ENCODE measurements around the gene NMUR1.
A peak's percentile ranks its signal among the peaks of the same experiment; 100 is the strongest.

Gene NMUR1

GRCh38 chr2:231489990-231490389 lies 40.3 kb downstream of the NMUR1 start:
- no peak for DNase-seq (ENCODE audit: low spot score)
- FAIRE-seq = no peak

GRCh38 chr2:231488331-231488730 lies 41.9 kb downstream of the NMUR1 start:
- DNase-seq (ENCODE audit: low spot score) (no peak), FAIRE-seq (no peak)

GRCh38 chr2:231486851-231487596 lies 43.2 kb downstream of the NMUR1 start:
- FAIRE-seq = no peak
- DNase-seq (ENCODE audit: low spot score) = no peak

GRCh38 chr2:231483398-231484329 lies 46.6 kb downstream of the NMUR1 start:
- DNase-seq (ENCODE audit: low spot score) (no peak), FAIRE-seq (no peak)

GRCh38 chr2:231482806-231483391 lies 47.3 kb downstream of the NMUR1 start:
- FAIRE-seq (no peak), DNase-seq (ENCODE audit: low spot score) (peak; percentile 14)

- FAIRE-seq = no peak
- DNase-seq (ENCODE audit: low spot score) = no peak
Observed at GRCh38 chr2:231480781-231481180, 49.5 kb downstream of the NMUR1 start.

- no peak for FAIRE-seq
Observed at GRCh38 chr2:231479455-231479854, 50.8 kb downstream of the NMUR1 start.

GRCh38 chr2:231476920-231477319 lies 53.3 kb downstream of the NMUR1 start:
- DNase-seq (ENCODE audit: low spot score) (no peak), FAIRE-seq (no peak)

More at GRCh38 chr2:231479455-231479854, 50.8 kb downstream of the NMUR1 start:
- no peak for DNase-seq (ENCODE audit: low spot score)

- no peak for FAIRE-seq
- DNase-seq (ENCODE audit: low spot score) = no peak
Observed at GRCh38 chr2:231475965-231476364, 54.3 kb downstream of the NMUR1 start.

All from RCC 7860 (cell line).